Breast epithelium (tissue), 3 donors: ENCODE results near the gene KCNQ5.

Source experiments
- CTCF ChIP-seq, 3 donors: fragments of 450-650 bp; IDR thresholded peaks; one replicate each; pipeline ENCODE4 v1.5.1; 2016 to 2017; ENCODE audit warnings: antibody characterized with exemption in 3 of 3, mild to moderate bottlenecking in 3 of 3, moderate library complexity in 3 of 3
- POLR2A ChIP-seq: fragments of 450-650 bp; IDR thresholded peaks from one replicate; pipeline ENCODE4 v1.6.1; 2016; ENCODE audit warnings: antibody characterized with exemption, mild to moderate bottlenecking, moderate library complexity
- POLR2AphosphoS5 ChIP-seq, 3 donors: sonication (generic); formaldehyde crosslinking; IDR thresholded peaks; one replicate each; pipeline ENCODE4 v1.6.1; 2017; ENCODE audit warnings: antibody characterized with exemption in 3 of 3

DNA sequence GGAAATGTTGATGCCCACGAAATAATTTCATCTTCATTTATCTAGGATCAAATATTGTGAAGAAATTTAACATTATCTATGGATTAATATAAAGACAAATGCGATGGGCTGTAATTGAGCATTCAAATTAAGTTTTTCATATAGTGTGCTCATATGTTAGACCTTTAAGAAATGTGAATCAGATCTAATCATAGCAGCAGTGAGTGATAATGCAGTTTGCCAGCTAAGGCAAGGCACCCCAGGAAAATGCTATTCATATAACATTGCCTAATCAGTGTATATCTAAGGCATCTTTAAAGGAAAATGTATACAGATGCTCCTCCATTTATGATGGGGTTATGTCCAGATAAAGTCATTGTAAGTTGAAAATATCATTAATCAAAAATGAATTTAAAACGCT, 135.2 kb downstream of the KCNQ5 start:
- TF ChIP-seq POLR2A (no peak), CTCF (IDR thresholded peaks at IDR 0.05) (no peak), POLR2AphosphoS5 (IDR thresholded peaks at IDR 0.05) (no peak)
